Thymus (tissue), 11 donors: ENCODE measurements around the gene GRIK4. TPM values are rescaled to one million over a fixed set of nuclear protein-coding genes. Genes with fewer than 3 reads are reported as not detected.

Experiments used
- DNase-seq, 9 donors: peaks; one replicate each; pipeline ENCODE4 v3.0.0-alpha.2; 2013; ENCODE audit warnings: low spot score in 9 of 9, low read depth in 6 of 9, missing footprints in 1 of 9
- H3K27ac ChIP-seq, 2 donors: one replicate each; pipeline ENCODE4 v1.5.1; 2013; ENCODE audit warnings: control low read depth in 1 of 2, low read depth in 1 of 2, low read length in 1 of 2, mild to moderate bottlenecking in 1 of 2, moderate library complexity in 1 of 2
- H3K27me3 ChIP-seq, 2 donors: one replicate each; pipeline ENCODE4 v1.5.1; 2013; ENCODE audit warnings: low read length in 1 of 2; ENCODE audit not compliant: control insufficient read depth in 2 of 2, insufficient read depth in 1 of 2
- H3K36me3 ChIP-seq, 2 donors: one replicate each; pipeline ENCODE4 v1.5.1; 2013; ENCODE audit warnings: low read length in 1 of 2, mild to moderate bottlenecking in 1 of 2, moderate library complexity in 1 of 2; ENCODE audit not compliant: control insufficient read depth in 2 of 2, insufficient read depth in 2 of 2
- H3K4me1 ChIP-seq, 2 donors: one replicate each; pipeline ENCODE4 v1.5.1; 2013; ENCODE audit warnings: low read length in 2 of 2; ENCODE audit not compliant: control insufficient read depth in 2 of 2, insufficient read depth in 2 of 2
- H3K4me3 ChIP-seq, 2 donors: one replicate each; pipeline ENCODE4 v1.5.1; 2013; ENCODE audit warnings: low read length in 2 of 2, control low read depth in 1 of 2, mild to moderate bottlenecking in 1 of 2
- H3K9me3 ChIP-seq, 2 donors: one replicate each; pipeline ENCODE4 v1.5.1; 2013; ENCODE audit warnings: low read length in 1 of 2, mild to moderate bottlenecking in 1 of 2; ENCODE audit not compliant: control insufficient read depth in 2 of 2, insufficient read depth in 1 of 2
- WGBS: extraction: QIAGEN DNeasy Blood & Tissue Kit; methylation state at CpG from one replicate; pipeline ENCODE4 v1.1.7; 2013; 5-methylcytosine and 5-hydroxymethylcytosine counted together
- polyA plus RNA-seq: library from polyadenylated mRNA; stranded (reverse); fragments of 200-250 nt; gene quantifications from one replicate; pipeline ENCODE4 v1.2.3, GENCODE V29; 2013
- total RNA-seq: library from RNA; stranded (reverse); fragments of 120-200 nt; gene quantifications from one replicate; pipeline ENCODE4 v1.2.4, GENCODE V29; 2013
- donor health status: healthy.

The GRIK4 gene
- total and polyA plus RNA-seq, 2 donors = 0.11 to 0.19 TPM

- H3K4me1 ChIP-seq = no peaks in the 10 kb centered on the region
- no peaks in the 10 kb centered on the region for H3K36me3 ChIP-seq
- 97% methylated on average over 4 of the region's 4 CpGs for WGBS
- no peak for DNase-seq
- H3K27me3 ChIP-seq = no peaks in the 10 kb centered on the region
- no peaks in the 10 kb centered on the region for H3K9me3 ChIP-seq
- no peak overlapping the region for H3K27ac ChIP-seq
- no peak overlapping the region for H3K4me3 ChIP-seq
These were observed 522.1 kb downstream of the GRIK4 start for GRCh38 chr11:121033635-121034034.

- Histone ChIP-seq H3K4me1 (no peaks in the 10 kb centered on the region), H3K27me3 (no peaks in the 10 kb centered on the region), H3K9me3 (no peaks in the 10 kb centered on the region), H3K36me3 (no peaks in the 10 kb centered on the region), H3K4me3 (no peak overlapping the region), H3K27ac (no peak overlapping the region)
- WGBS = 80% methylated on average over 4 of the region's 4 CpGs
- no peak for DNase-seq
These were observed 523.7 kb downstream of the GRIK4 start for GRCh38 chr11:121035169-121035755.

GRCh38 chr11:121035780-121036179 lies 524.2 kb downstream of the GRIK4 start:
- WGBS = 69% methylated on average over 3 of the region's 3 CpGs
- no peaks in the 10 kb centered on the region for H3K27me3 ChIP-seq
- no peak overlapping the region for H3K4me3 ChIP-seq
- no peaks in the 10 kb centered on the region for H3K36me3 ChIP-seq
- no peaks in the 10 kb centered on the region for H3K9me3 ChIP-seq
- H3K27ac ChIP-seq = no peak overlapping the region
- H3K4me1 ChIP-seq = no peaks in the 10 kb centered on the region
- DNase-seq = no peak

- Histone ChIP-seq H3K27me3 (no peaks in the 10 kb centered on the region), H3K36me3 (no peaks in the 10 kb centered on the region), H3K27ac (no peak overlapping the region), H3K9me3 (no peaks in the 10 kb centered on the region), H3K4me3 (no peak overlapping the region), H3K4me1 (no peaks in the 10 kb centered on the region)
- no peak for DNase-seq
- 97% methylated on average over 1 of the region's 1 CpG for whole genome bisulfite sequencing
These were observed 525.5 kb downstream of the GRIK4 start for GRCh38 chr11:121037016-121037415.

Other genes with a start within 250 kb of the GRIK4 start
- 1.1 TPM for gene TLCD5, start 186.4 kb upstream of the GRIK4 start, total RNA-seq
- 2.1 TPM for gene TLCD5, start 186.4 kb upstream of the GRIK4 start, polyA plus RNA-seq
- 12.8 TPM for gene ARHGEF12, start 175.3 kb upstream of the GRIK4 start, total RNA-seq
- gene ARHGEF12, start 175.3 kb upstream of the GRIK4 start, polyA plus RNA-seq = 13.1 TPM